Neural cell (in vitro differentiated cells): ENCODE data around the gene ZNF438. TPM values are rescaled to one million over a fixed set of nuclear protein-coding genes. Genes with fewer than 3 reads are reported as not detected.

Experiments used
- H2AFZ ChIP-seq: fragments of 200-600, 300-800 bp; sonication (generic), shearing (Covaris generic); 2 replicates; pipeline ENCODE4 v1.6.0; 2014; ENCODE audit warnings: low read depth, mild to moderate bottlenecking, antibody characterized with exemption, low read length, moderate library complexity
- H3F3A ChIP-seq: fragments of 200-600 bp; shearing (Covaris generic); 2 replicates; pipeline ENCODE4 v1.6.1; 2016; ENCODE audit warnings: mild to moderate bottlenecking, moderate library complexity, mixed read lengths, antibody characterized with exemption, low read length; ENCODE audit not compliant: insufficient read depth, poor library complexity, severe bottlenecking
- H3K27ac ChIP-seq: fragments of 200-600, 300-800 bp; sonication (generic), shearing (Covaris generic); 2 replicates; pipeline ENCODE4 v1.5.1; 2014; ENCODE audit warnings: mild to moderate bottlenecking, low read length, moderate library complexity
- H3K27me3 ChIP-seq: fragments of 300-800, 200-600 bp; sonication (generic), shearing (Covaris generic); 2 replicates; pipeline ENCODE4 v1.6.0; 2014; ENCODE audit warnings: mild to moderate bottlenecking, low read depth, low read length, moderate library complexity; ENCODE audit not compliant: insufficient read depth
- H3K36me3 ChIP-seq: fragments of 300-800, 200-600 bp; sonication (generic), shearing (Covaris generic); 2 replicates; pipeline ENCODE4 v1.5.1; 2014; ENCODE audit warnings: mild to moderate bottlenecking, antibody characterized with exemption, low read length, moderate library complexity; ENCODE audit not compliant: insufficient read depth
- H3K4me2 ChIP-seq: fragments of 300-800, 200-600 bp; sonication (generic), shearing (Covaris generic); 2 replicates; pipeline ENCODE4 v1.6.0; 2014; ENCODE audit warnings: mild to moderate bottlenecking, low read length
- H3K4me3 ChIP-seq: fragments of 300-800, 200-600 bp; sonication (generic), shearing (Covaris generic); 2 replicates; pipeline ENCODE4 v1.5.1; 2014; ENCODE audit warnings: mild to moderate bottlenecking, low read length, moderate library complexity
- H3K79me2 ChIP-seq: fragments of 200-600 bp; shearing (Covaris generic); replicated peaks from 2 replicates; pipeline ENCODE4 v1.6.0; 2014; ENCODE audit warnings: mild to moderate bottlenecking, low read length, moderate library complexity; ENCODE audit not compliant: insufficient read depth
- H3K9ac ChIP-seq: fragments of 300-800, 200-600 bp; sonication (generic), shearing (Covaris generic); 2 replicates; pipeline ENCODE4 v1.6.1; 2016; ENCODE audit warnings: mild to moderate bottlenecking, low read length, mixed read lengths
- H3K9me2 ChIP-seq: fragments of 200-600 bp; shearing (Covaris generic); 2 replicates; pipeline ENCODE4 v1.6.1; 2016; ENCODE audit warnings: mild to moderate bottlenecking, low read length, mixed read lengths; ENCODE audit not compliant: insufficient read depth
- H3K9me3 ChIP-seq: fragments of 200-600, 300-800 bp; sonication (generic), shearing (Covaris generic); 2 replicates; pipeline ENCODE4 v1.6.1; 2016; ENCODE audit warnings: mild to moderate bottlenecking, mixed run types, low read length, moderate library complexity, mixed read lengths
- H4K20me1 ChIP-seq: fragments of 200-600 bp; shearing (Covaris generic); 2 replicates; pipeline ENCODE4 v1.6.1; 2016; ENCODE audit warnings: mild to moderate bottlenecking, mixed run types; ENCODE audit not compliant: insufficient read depth
- CTCF ChIP-seq: fragments of 450-650 bp; IDR thresholded peaks from 2 replicates; pipeline ENCODE4 v1.5.1; 2014; ENCODE audit warnings: antibody characterized with exemption, mild to moderate bottlenecking, moderate library complexity; ENCODE audit not compliant: poor library complexity, severe bottlenecking
- EP300 ChIP-seq: fragments of 450-650 bp; conservative IDR thresholded peaks from 2 replicates; pipeline ENCODE4 v1.6.1; 2014; ENCODE audit warnings: antibody characterized with exemption, mild to moderate bottlenecking, moderate library complexity; ENCODE audit not compliant: poor library complexity, severe bottlenecking
- EZH2 ChIP-seq: fragments of 200-600, 300-800 bp; shearing (Covaris generic), sonication (generic); IDR thresholded peaks from 2 replicates; pipeline ENCODE4 v1.6.1; 2014; ENCODE audit warnings: antibody characterized with exemption, low read length, borderline replicate concordance, mild to moderate bottlenecking; ENCODE audit not compliant: insufficient read depth, poor library complexity, severe bottlenecking
- MXI1 ChIP-seq: fragments of 450-650 bp; conservative IDR thresholded peaks from 2 replicates; pipeline ENCODE4 v1.6.1; 2014; ENCODE audit warnings: antibody characterized with exemption, mild to moderate bottlenecking; ENCODE audit not compliant: poor library complexity, severe bottlenecking
- POLR2AphosphoS5 ChIP-seq: IDR thresholded peaks from 2 replicates; pipeline ENCODE4 v1.6.1; 2012
- RAD21 ChIP-seq: fragments of 450-650 bp; conservative IDR thresholded peaks from 2 replicates; pipeline ENCODE4 v1.6.1; 2014; ENCODE audit warnings: antibody characterized with exemption, mild to moderate bottlenecking, moderate library complexity
- REST ChIP-seq: IDR thresholded peaks from 2 replicates; pipeline ENCODE4 v1.6.1; 2012; ENCODE audit warnings: borderline replicate concordance
- SMC3 ChIP-seq: fragments of 450-650 bp; conservative IDR thresholded peaks from 2 replicates; pipeline ENCODE4 v1.6.1; 2014; ENCODE audit warnings: antibody characterized with exemption, mild to moderate bottlenecking, moderate library complexity; ENCODE audit not compliant: poor library complexity
- TAF1 ChIP-seq: IDR thresholded peaks from 2 replicates; pipeline ENCODE4 v1.6.1; 2012; ENCODE audit warnings: low read depth
- polyA plus RNA-seq: library from polyadenylated mRNA; depleted of rRNA; stranded (reverse); fragments of >200 nt; gene quantifications from 2 replicates; pipeline ENCODE4 v1.2.3, GENCODE V29; 2014

The ZNF438 gene
- polyA plus RNA-seq, 1 donor from 2014 or later, result 0.78 TPM

GRCh38 chr10:30877111-30877510, 154.6 kb downstream of the ZNF438 start (continued):
- no peak for TF ChIP-seq EP300

GRCh38 chr10:30873411-30873810, 158.3 kb downstream of the ZNF438 start:
- Histone ChIP-seq H3K27me3 (no peaks in the 10 kb centered on the region), H2AFZ (no peak overlapping the region), H3K36me3 (no peaks in the 10 kb centered on the region), H3K4me2 (no peak overlapping the region), H3K79me2 (no peaks in the 10 kb centered on the region), H3K9ac (no peak overlapping the region), H3F3A (no peaks in the 10 kb centered on the region), H3K27ac (no peak overlapping the region), H4K20me1 (no peaks in the 10 kb centered on the region), H3K4me3 (no peak overlapping the region), H3K9me3 (no peaks in the 10 kb centered on the region), H3K9me2 (no peaks in the 10 kb centered on the region)
- TF ChIP-seq MXI1 (no peak), RAD21 (no peak), SMC3 (no peak), EP300 (no peak), REST (no peak), POLR2AphosphoS5 (no peak), TAF1 (no peak), EZH2 (no peak), CTCF (no peak)

- Histone ChIP-seq H3K9me2 (no peaks in the 10 kb centered on the region), H3K36me3 (no peaks in the 10 kb centered on the region), H3K27me3 (no peaks in the 10 kb centered on the region), H3K4me2 (no peak overlapping the region), H3K79me2 (no peaks in the 10 kb centered on the region), H3F3A (no peaks in the 10 kb centered on the region), H3K27ac (no peak overlapping the region), H4K20me1 (no peaks in the 10 kb centered on the region), H2AFZ (no peak overlapping the region), H3K4me3 (no peak overlapping the region), H3K9me3 (no peaks in the 10 kb centered on the region), H3K9ac (no peak overlapping the region)
- TF ChIP-seq REST (no peak), SMC3 (no peak), POLR2AphosphoS5 (no peak)
Observed at GRCh38 chr10:30870896-30871295, 160.8 kb downstream of the ZNF438 start.
